ENCODE results near the gene SLC35F6. TPM values are rescaled to one million over a fixed set of nuclear protein-coding genes. Genes with fewer than 3 reads are reported as not detected.

Gene SLC35F6
- total and polyA plus RNA-seq, 9 of the 15 experiments (the other 6 are each of a cell fraction or from before 2014, with no cell fraction given): 11.9 to 47.3 (median 22.5) TPM

DNA sequence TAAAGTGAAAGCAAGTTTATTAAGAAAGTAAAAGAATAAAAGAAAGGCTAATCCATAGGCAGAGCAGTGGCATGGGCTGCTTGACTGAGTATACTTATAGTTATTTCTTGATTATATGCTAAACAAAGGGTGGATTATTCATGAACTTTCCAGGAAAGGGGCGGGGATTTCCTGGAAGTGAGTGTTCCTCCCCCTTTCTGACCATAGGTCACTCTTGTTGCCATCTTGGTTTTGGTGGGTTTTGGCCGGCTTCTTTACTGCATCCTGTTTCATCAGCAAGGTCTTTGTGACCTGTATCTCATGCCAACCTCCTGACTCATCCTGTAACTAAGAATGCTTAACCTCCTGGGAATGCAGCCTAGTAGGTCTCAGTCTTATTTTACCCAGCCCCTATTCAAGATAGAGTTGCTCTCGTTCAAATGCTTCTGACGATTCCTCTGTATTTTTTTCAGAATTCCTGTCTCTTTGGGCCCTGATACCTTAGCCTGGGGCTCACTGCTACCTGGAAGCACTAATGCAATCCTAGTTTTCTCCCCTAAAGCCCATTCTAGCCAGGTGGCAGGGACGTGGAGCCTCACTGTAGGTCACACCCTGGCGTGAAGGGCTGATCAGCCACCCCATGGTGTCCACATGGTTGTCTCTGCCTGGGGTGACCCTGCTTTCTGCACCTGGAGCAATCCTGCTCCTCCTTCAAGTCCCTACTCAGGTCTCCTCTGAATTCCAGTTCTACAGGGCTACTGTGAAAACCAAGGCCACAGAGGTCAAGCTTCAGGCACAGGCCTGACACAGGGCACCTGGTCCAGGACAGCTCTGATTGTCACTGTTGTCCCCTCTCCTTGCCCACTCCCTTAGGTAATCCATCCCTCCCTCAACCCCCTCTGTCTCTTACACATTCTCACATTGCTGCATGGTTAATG is 6.0 kb upstream of the SLC35F6 start (continued):
- TF ChIP-seq, protein P1, sequence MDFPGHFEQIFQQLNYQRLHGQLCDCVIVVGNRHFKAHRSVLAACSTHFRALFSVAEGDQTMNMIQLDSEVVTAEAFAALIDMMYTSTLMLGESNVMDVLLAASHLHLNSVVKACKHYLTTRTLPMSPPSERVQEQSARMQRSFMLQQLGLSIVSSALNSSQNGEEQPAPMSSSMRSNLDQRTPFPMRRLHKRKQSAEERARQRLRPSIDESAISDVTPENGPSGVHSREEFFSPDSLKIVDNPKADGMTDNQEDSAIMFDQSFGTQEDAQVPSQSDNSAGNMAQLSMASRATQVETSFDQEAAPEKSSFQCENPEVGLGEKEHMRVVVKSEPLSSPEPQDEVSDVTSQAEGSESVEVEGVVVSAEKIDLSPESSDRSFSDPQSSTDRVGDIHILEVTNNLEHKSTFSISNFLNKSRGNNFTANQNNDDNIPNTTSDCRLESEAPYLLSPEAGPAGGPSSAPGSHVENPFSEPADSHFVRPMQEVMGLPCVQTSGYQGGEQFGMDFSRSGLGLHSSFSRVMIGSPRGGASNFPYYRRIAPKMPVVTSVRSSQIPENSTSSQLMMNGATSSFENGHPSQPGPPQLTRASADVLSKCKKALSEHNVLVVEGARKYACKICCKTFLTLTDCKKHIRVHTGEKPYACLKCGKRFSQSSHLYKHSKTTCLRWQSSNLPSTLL (IDR thresholded peaks at IDR 0.05): no peak
- TF ChIP-seq NR2C1 (IDR thresholded peaks at IDR 0.05): peak; percentile 66; the same call in 1 of the 2 replicates
- peak; percentile 79 for TF ChIP-seq NR2C1 (tag; IDR thresholded peaks at IDR 0.05)
- TF ChIP-seq FOXJ3 (CRISPR knock-in tag; IDR thresholded peaks at IDR 0.05): no peak
- TF ChIP-seq ZNF224 (CRISPR knock-in tag; IDR thresholded peaks at IDR 0.05): no peak
- peak; percentile 42; the same call in 1 of the 2 replicates for TF ChIP-seq ZNF316 (IDR thresholded peaks at IDR 0.05)
- TF ChIP-seq TAF15 (IDR thresholded peaks at IDR 0.05; ENCODE audit: low read depth, low read length): no peak
- no peak for TF ChIP-seq ZNF431 (CRISPR knock-in tag; IDR thresholded peaks at IDR 0.05)
- no peak for TF ChIP-seq ZNF384 (IDR thresholded peaks at IDR 0.05; ENCODE audit: low read depth, low read length)
- TF ChIP-seq, protein P2, sequence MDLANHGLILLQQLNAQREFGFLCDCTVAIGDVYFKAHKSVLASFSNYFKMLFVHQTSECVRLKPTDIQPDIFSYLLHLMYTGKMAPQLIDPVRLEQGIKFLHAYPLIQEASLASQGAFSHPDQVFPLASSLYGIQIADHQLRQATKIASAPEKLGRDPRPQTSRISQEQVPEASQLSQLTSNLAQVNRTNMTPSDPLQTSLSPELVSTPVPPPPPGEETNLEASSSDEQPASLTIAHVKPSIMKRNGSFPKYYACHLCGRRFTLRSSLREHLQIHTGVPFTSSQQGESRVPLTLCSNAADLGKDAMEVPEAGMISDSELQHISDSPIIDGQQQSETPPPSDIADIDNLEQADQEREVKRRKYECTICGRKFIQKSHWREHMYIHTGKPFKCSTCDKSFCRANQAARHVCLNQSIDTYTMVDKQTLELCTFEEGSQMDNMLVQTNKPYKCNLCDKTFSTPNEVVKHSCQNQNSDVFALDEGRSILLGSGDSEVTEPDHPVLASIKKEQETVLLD (IDR thresholded peaks at IDR 0.05): 0 out of 2 replicates have a peak, but pooled peaks have one; percentile 43
- no peak for TF ChIP-seq CBFA2T3 (IDR thresholded peaks at IDR 0.05)
- TF ChIP-seq, protein P3, sequence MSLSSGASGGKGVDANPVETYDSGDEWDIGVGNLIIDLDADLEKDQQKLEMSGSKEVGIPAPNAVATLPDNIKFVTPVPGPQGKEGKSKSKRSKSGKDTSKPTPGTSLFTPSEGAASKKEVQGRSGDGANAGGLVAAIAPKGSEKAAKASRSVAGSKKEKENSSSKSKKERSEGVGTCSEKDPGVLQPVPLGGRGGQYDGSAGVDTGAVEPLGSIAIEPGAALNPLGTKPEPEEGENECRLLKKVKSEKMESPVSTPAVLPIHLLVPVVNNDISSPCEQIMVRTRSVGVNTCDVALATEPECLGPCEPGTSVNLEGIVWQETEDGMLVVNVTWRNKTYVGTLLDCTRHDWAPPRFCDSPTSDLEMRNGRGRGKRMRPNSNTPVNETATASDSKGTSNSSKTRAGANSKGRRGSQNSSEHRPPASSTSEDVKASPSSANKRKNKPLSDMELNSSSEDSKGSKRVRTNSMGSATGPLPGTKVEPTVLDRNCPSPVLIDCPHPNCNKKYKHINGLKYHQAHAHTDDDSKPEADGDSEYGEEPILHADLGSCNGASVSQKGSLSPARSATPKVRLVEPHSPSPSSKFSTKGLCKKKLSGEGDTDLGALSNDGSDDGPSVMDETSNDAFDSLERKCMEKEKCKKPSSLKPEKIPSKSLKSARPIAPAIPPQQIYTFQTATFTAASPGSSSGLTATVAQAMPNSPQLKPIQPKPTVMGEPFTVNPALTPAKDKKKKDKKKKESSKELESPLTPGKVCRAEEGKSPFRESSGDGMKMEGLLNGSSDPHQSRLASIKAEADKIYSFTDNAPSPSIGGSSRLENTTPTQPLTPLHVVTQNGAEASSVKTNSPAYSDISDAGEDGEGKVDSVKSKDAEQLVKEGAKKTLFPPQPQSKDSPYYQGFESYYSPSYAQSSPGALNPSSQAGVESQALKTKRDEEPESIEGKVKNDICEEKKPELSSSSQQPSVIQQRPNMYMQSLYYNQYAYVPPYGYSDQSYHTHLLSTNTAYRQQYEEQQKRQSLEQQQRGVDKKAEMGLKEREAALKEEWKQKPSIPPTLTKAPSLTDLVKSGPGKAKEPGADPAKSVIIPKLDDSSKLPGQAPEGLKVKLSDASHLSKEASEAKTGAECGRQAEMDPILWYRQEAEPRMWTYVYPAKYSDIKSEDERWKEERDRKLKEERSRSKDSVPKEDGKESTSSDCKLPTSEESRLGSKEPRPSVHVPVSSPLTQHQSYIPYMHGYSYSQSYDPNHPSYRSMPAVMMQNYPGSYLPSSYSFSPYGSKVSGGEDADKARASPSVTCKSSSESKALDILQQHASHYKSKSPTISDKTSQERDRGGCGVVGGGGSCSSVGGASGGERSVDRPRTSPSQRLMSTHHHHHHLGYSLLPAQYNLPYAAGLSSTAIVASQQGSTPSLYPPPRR (CRISPR knock-in tag; IDR thresholded peaks at IDR 0.05; ENCODE audit: borderline replicate concordance): no peak
- peak; percentile 66 for TF ChIP-seq SMARCA5 (IDR thresholded peaks at IDR 0.05)
- TF ChIP-seq BCL6 (CRISPR knock-in tag; IDR thresholded peaks at IDR 0.05): peak; percentile 6; the same call in 1 of the 2 replicates

Data from K562 (cell line).